ENCODE measurements around the gene RBPJ.
"Not testable (repeated sequence)": the region's sequence is repeated elsewhere in the genome, so short reads cannot be mapped to it uniquely, and the experiment has no call there.

Gene RBPJ

GRCh38 chr4:26302031-26302899 is 18.5 kb upstream of the RBPJ start:
- DNase-seq = no peak

DNA sequence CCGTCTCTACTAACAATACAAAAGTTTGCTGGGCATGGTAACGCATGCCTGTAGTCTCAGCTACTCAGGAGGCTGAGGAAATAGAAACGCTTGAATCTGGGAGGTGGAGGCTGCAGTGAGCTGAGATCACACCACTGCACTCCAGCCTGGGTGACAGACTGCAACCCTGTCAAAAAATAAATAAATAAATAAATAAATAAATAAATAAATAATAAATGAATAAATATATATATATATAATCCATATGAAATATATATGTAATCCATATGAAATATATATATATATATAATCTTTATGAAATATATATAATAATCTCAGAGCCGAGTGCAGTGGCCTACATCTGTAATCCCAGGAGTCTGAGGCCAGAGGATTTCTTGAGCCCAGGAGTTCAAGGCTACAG is 17.8 kb upstream of the RBPJ start:
- DNase-seq = no peak

DNA sequence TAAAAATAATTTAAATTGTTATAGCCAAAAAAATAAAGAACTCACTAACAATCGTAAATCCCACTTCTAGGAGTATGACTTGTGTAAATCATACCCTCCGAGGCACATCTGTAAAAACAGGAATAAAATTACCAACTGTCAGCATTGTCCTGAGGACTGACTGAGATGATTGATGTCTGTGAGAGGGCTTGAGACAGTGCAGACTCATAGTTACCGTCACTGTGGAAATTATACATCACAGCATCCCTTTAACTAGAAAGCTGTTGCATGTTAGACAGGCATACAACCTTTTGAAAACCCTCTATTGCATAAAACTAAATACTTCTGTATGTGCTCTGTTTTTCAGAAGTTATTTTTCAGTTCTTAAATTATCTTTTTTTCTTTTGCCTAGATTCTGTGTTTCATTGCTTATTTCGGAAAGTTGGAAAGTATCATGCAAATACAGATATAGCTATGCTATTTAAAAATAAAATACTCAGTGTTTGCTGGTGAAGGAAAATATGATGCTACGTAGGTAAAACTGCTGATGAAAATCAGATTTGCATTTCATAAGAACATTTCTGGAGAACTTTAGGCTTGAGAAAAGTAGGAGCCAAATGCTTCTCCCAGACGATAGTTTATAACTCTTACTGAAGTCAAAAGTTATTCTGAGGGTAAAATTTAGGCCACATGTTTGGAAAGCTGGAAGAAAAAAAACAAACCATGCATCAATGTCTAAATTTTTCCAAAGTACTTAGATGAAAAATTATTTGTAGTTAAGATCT is 13.6 kb upstream of the RBPJ start:
- DNase-seq = no peak

DNA sequence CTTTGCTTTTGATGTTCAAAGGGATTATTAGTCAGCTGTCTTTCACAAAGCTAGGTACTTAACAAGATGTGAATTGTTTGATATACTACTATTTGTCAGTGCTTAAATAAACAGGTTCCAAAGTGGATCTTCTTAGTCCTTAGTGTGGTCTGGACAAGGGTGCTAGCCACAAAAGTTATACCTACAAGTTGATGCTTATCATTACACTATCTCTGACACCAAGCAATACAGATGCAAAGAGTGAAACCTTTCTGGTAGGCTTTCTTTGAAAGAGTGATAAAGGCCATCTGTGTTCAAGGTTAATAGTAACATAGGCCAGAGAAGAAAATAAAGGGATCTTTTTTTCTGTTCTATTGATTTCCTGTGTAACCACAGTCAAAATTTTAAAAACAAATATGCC is 12.2 kb upstream of the RBPJ start:
- no peak for DNase-seq

DNA sequence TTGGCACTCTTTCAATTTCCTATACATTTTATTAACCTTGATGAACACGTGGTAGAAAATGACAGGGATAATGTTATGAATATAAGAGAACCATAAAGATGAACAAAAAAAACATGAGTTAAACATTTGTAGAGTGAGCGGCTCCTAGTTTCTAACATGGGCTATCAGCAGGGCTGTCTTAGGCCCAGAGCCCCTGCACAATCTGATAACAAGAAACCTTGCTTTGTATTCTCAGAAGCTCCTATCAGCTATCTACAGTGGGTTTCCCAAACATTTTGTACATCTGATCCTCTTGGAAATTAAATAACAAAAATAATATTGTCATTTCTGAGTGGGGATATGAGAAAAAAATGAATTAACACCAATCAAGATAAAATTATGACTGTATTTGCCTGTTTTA is 10.6 kb upstream of the RBPJ start:
- no peak for DNase-seq

DNA sequence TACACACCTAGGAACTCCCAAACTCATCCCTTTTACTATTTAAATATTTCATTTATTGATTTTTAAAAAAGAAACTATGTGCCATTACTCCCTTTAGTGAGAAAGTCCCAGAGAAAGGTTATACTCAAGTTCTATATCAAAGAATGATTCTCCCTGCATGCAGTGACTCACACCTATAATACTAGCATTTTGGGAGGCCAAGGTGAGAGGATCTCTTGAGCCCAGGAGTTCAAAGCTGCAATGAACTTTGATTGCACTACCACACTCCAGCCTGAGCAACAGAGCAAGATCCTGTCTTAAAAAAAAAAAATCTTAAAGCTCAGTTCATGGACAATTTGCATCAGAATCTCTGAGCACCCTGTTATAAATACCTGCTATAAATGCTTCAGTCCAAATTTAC is 9.2 kb upstream of the RBPJ start:
- DNase-seq = no peak

DNA sequence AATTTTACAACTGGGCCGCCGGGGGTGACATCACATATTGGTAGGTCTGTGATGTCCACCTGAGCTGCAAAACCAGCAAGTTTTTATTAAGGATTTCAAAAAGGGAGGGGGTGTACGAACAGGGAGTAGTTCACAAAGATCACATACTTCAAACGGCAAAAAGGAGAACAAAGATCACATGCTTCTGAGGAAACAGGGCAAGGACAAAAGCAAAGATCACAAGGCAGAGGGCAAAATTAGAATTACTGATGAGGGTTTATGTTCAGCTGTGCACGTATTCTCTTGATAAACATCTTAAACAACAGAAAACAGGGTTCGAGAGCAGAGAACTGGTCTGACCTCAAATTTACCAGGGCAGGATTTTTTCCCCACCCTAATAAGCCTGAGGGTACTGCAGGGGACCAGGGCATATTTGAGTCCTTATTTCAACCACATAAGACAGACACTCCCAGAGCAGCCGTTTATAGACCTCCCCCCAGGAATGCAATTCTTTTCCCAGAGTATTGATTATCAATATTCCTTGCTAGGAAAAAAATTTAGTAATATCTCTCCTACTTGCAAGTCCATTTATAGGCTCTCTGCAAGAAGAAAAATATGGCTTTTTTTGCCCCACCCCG is 5.4 kb upstream of the RBPJ start:
- not testable (repeated sequence) for DNase-seq

DNA sequence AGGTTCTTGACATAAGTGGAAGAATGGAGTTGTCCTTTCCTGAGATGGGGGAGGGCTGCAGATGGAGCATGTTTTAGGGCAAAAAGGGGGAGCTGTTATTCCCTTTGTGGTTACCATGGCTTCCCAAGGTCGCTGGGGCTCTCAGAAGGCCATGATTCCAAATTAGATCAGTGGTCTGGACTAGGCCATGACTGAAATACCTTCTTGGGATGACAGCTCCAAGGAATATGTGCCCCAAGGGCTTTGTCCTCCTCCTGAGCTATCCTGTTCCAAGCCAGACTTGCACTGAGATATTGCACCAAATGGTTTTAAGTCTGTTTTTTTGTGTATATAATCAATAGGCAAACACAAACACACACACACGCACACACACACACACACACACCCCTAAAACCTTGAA is 3.0 kb upstream of the RBPJ start:
- DNase-seq = no peak

DNA sequence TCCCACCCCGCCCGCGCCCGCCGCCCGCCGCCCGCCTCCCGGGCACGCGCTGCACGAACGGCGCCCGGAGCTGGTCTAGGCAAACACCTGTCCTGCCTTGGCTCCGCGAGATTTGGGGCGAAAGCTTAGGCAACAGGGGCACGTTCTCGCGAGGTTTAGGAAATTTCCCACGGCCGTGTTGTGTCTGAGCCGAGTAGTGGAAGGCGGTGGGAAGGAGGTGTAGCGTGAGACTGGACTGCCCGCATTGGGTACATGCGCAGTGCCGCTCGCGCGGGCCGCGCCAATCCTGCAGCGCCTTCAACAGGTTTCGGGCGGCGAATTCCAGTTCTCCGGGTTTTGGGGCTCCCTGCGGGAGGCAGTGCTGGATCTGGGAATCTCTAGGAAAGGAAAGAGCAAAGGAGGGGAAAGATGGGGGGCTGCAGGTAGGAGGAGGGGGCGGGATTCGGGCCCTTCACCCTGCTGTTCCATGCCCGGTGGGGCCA is 1.3 kb upstream of the RBPJ start:
- DNase-seq = peak; percentile 98

- DNase-seq = no peak
Observed at GRCh38 chr4:26319949-26320537, 771 bp upstream of the RBPJ start.

- peak; percentile 59 for DNase-seq
Observed at GRCh38 chr4:26321373-26322221, 783 bp downstream of the RBPJ start.

GRCh38 chr4:26322346-26322745 is 1.5 kb downstream of the RBPJ start:
- DNase-seq = peak; percentile 31

- DNase-seq = no peak
Observed at GRCh38 chr4:26323821-26324220, 3.0 kb downstream of the RBPJ start.

GRCh38 chr4:26325191-26325590 is 4.4 kb downstream of the RBPJ start:
- no peak for DNase-seq

DNA sequence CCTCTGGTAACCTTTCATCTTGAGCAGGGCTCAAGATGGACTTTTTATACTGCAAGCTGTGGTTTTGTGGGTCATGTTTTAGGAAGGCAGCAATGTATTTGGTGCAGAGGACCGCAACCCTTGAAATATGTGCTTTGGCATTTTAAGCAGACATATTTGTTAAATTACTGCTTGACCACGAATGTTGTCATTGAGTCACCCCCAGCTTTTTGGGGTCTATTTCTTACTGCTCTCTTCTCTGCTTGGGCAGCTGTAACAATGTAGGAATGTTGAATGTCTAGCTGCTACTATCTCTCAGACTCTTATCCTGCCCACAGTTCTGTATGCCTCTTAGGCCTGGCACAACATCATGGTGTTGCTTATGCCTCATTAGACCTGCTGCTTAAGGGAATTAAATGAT is 6.0 kb downstream of the RBPJ start:
- DNase-seq = no peak

DNA sequence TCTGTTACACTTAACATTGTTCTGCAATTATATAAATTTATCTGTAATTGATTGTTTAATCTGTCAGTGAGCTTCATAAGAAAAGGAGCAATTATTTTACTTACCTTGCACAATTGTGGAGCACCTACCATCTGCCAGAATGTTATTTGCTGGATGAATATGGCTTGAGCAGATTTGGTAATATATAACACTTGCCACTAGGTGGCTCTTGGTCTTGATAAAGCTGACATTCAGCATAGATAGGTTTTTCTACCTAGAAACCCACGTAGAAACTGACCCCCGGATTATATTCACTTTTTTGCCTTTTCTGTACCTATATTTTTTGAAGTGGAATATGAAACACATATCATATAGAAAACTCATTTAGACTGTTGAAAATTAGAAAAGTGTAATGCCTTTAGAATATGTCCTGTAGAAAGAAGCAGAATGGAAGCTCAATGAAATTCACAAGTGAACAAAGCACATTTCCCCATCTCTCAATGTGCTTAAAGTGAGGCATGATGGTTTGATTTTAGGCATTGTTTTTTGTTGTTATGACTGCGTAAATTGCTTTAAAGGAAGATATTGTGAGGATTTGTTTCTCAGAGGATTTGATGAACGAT is 9.5 kb downstream of the RBPJ start:
- no peak for DNase-seq

- no peak for DNase-seq
Observed at GRCh38 chr4:26330946-26331345, 10.1 kb downstream of the RBPJ start.

GRCh38 chr4:26331380-26331950 is 10.7 kb downstream of the RBPJ start:
- no peak for DNase-seq

DNA sequence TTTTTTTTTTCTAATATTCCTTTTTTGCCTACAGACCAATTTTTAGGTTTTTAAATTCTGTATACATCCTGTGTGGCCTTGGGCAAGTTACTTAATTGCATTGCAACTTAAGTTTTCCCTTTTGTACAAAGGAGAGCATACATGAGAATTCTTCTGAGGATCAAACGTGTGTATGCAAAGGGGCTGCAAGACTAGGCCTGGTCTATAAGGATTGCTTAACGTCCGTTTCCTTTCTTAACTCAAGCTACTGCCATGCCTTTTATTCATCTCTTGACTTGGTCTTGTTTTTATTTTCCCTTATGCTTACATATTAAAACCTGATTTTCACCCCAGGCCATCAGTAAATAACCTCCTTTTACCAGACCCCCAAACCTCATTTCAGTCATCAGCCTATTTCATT is 13.6 kb downstream of the RBPJ start:
- DNase-seq = no peak

DNA sequence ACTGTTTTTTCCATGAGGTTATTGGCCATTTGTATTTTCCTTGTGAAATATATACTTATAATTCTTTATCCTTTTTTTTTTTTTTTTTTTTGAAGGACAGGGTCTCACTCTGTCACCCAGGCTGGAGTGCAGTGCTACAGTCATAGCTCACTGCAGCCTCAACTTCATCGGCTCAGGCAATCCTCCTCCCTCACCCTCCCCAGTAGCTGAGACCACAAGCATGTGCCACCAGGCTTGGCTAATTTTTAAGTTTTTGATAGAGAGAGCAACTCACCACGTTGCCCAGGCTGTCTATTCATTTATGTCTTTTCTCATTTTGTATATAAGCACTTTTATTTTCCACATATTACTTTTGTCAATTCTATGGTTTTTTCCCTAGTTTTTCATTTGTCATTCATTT is 16.8 kb downstream of the RBPJ start:
- DNase-seq = no peak

GRCh38 chr4:26342328-26343037 is 21.7 kb downstream of the RBPJ start:
- no peak for DNase-seq

All from activated naive CD4-positive, alpha-beta T cell treated with Interleukin-2 at 50 U/mL for 16 hours (primary cell).